GM21447 (cell line): ENCODE results near the gene RASD1.
"Not testable (repeated sequence)": the region's sequence is repeated elsewhere in the genome, so short reads cannot be mapped to it uniquely, and the experiment has no call there.

Experiments
- ATAC-seq: cut with Tn5 transposase; IDR thresholded peaks from one replicate; pipeline ENCODE4 v1.9.1; 2021; ENCODE audit not compliant: unreplicated experiment

RASD1 gene

DNA sequence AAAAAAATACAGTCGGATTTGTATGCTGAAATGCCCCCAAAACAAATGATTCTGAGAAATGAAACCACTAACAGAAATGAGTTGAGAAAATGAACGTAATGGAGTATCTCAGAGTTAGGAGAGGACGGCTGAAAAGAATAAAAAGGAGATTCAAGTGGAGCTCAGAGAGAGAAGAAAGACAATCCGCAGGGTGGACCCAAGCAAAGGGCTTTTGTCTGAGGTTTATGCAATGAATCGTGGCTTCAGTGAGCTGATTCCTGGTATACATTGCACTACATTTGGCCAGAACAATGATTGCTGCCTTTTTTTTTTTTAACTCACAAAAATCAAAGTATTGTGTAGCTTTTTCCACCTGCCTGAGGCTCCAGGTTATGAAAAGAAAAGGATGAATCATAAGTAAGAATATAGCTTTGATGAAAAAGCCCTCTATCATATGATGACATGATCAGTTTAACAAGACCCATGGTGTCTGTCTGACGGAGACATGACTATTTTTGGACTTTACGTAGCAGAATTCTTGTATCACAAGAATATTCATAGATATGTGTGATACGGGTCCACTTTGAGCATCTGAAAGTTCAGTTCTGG, 23.8 kb downstream of the RASD1 start:
- no peak for ATAC-seq

GRCh38 chr17:17469996-17470395, 26.2 kb downstream of the RASD1 start:
- ATAC-seq: no peak

DNA sequence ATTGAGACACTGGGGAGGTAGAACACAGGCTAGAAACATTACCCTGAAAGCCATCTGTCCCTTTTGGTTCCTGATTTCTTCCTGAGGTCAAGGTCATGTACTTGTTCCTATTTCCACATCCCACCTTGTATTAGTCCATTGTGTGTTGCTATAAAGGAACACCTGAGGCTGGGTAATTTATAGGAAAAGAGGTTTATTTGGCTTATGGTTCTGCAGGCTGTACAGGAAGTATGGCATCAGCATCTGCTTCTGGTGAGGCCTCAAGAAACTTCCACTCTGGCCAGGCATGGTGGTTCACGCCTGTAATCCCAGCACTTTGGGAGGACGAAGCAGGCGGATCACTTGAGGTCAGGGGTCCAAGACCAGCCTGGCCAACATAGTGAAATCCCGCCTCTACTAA, 26.8 kb downstream of the RASD1 start:
- ATAC-seq: no peak

- ATAC-seq: no peak
These were observed 27.8 kb downstream of the RASD1 start for GRCh38 chr17:17468217-17469010.

- ATAC-seq: no peak
These were observed 28.5 kb downstream of the RASD1 start for GRCh38 chr17:17467720-17468119.

GRCh38 chr17:17467016-17467415, 29.2 kb downstream of the RASD1 start:
- ATAC-seq: no peak

GRCh38 chr17:17466511-17466910, 29.7 kb downstream of the RASD1 start:
- no peak for ATAC-seq

GRCh38 chr17:17465878-17466277, 30.3 kb downstream of the RASD1 start:
- not testable (repeated sequence) for ATAC-seq

- ATAC-seq: no peak
These were observed 32.4 kb downstream of the RASD1 start for GRCh38 chr17:17463821-17464220.

GRCh38 chr17:17462048-17462824, 34.0 kb downstream of the RASD1 start:
- no peak for ATAC-seq

GRCh38 chr17:17460038-17460437, 36.2 kb downstream of the RASD1 start:
- ATAC-seq: no peak

- ATAC-seq: no peak
These were observed 38.5 kb downstream of the RASD1 start for GRCh38 chr17:17457680-17458079.

DNA sequence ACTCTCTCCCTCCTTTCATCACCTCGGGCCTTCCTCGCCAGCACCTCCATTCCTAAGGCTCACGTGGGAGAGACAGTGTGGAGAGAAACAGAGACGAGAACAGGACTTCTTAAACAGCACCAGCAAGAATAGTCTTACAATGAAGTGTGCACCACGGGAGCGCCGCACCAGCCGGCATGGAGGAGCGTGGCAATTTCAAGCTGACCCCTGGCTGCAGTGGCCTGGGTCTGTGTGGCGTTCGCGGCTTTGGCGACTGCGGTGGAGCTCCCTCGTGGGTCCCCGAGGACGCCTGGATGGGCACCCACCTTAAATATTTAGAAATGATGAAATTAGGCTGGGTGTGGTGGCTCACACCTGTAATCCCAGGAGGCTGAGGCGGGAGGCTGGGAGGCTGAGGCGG, 39.9 kb downstream of the RASD1 start:
- ATAC-seq: no peak

DNA sequence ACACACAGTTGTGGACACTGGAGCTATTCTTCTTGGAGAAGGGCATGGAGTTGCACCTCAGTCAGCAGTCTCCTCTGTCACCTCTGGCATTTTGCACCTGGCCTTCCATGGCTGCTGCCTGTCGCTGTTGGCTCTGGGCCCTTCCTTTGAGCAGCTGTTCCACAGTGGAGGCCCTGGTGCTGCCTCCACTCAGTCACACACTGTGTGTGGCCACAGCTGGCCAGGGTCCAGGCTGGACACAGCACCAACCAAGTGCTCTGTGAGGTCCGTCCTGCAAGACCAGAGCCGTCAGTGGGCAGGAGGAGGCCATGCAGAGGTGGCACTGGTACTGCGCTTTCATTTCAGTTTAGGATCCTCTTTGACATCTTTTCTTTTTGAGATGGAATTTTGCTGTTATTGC, 41.0 kb downstream of the RASD1 start:
- no peak for ATAC-seq

- not testable (repeated sequence) for ATAC-seq
These were observed 41.5 kb downstream of the RASD1 start for GRCh38 chr17:17454700-17455099.

- ATAC-seq: no peak
These were observed 41.9 kb downstream of the RASD1 start for GRCh38 chr17:17454276-17454675.

- no peak for ATAC-seq
These were observed 43.1 kb downstream of the RASD1 start for GRCh38 chr17:17453088-17453487.

- no peak for ATAC-seq
These were observed 47.5 kb downstream of the RASD1 start for GRCh38 chr17:17448723-17449122.

DNA sequence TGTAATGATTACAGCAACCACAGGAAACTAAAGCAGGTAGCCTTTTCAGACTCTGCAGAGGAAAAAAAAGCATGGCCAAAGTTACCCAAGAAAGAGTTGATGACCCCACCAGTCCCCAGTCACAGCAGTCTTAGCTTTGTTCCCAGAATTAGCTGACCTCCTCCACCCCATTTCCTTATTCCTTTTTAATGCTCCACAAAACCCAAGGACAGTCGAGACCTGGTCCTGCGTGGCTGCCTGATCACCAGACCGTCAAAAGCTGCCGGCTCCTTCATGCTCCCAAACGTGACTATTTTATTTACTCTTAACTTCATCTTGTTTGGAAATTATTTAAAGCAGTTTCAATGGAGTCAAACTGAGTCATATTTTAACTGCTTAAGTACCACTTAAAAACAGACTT, 48.1 kb downstream of the RASD1 start:
- no peak for ATAC-seq

- ATAC-seq: no peak
These were observed 48.9 kb downstream of the RASD1 start for GRCh38 chr17:17447264-17447663.

DNA sequence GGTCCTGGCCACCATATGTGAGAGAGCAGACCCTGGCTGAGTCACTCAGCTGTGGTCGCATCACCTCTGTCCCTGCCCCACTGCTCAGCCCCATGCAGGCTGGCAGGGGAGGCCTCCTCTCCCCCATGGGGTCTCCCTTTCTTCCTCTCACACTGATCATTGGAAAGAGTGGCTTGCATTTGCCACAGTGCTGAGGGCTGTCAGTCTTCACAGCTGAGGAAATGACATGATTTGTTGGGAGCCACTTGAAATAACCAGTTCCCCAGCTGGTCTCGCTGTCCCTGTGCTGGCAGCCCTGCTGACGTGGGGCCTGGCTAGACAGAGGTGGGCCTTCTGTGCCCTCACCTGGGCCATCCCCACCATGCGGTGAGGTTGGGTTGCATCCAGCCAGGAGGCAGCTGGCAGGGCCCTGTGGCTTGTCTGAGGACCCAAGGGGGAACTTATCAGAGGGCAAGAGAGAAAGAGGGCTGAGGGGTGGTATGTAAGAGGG, 49.5 kb downstream of the RASD1 start:
- no peak for ATAC-seq
